Measurements from ENCODE around the gene DAPK3.

DNA sequence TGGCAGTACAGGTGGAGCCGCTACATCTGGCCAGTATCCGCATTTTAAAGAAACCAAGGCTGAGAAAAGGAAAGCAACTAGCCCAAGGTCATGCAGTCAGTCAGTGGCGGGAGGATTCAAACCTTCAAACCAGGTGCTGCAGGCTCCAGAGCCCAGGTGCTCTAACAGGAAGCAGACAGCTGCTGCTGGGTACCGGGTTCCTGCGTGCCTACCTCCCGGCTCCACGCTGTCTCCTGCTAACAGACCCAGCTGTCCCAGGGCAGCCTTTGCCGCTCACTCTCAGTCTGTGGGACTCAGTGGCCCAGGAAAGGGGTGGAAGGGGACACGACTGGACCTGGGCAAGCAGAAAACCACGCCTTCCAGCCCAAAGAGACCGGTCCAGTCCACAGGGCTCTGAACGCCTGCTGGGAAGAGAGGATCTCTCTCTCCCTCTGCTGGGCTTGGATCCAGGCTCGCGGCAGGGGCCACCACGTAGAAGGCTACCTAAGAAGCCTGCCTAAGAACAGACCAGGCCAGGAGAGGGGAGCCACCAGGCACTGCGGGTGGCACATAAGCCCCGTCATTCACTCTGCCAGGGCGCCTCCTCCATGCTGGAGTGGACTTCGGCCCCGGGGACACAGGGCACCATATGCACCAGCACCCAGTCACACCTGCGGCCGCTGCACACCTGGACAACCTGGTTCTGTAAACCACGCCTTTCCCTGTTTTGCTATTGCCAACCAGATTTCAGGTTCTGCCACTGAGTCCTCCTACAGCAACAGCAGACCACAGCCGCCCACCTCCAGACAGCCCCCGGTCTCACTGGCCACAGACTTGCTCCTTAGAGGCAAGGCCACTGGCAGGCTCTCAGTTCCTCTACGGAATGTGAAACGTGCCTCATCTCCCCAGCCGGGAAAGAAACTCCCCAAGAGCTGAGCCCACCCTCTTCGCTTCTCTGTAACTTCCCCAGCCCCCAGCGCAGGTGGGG, 4.6 kb downstream of the DAPK3 start:
- TF ChIP-seq, protein P1, sequence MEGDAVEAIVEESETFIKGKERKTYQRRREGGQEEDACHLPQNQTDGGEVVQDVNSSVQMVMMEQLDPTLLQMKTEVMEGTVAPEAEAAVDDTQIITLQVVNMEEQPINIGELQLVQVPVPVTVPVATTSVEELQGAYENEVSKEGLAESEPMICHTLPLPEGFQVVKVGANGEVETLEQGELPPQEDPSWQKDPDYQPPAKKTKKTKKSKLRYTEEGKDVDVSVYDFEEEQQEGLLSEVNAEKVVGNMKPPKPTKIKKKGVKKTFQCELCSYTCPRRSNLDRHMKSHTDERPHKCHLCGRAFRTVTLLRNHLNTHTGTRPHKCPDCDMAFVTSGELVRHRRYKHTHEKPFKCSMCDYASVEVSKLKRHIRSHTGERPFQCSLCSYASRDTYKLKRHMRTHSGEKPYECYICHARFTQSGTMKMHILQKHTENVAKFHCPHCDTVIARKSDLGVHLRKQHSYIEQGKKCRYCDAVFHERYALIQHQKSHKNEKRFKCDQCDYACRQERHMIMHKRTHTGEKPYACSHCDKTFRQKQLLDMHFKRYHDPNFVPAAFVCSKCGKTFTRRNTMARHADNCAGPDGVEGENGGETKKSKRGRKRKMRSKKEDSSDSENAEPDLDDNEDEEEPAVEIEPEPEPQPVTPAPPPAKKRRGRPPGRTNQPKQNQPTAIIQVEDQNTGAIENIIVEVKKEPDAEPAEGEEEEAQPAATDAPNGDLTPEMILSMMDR (IDR thresholded peaks at IDR 0.05; ENCODE audit: low read depth, low read length, poor library complexity, severe bottlenecking) = no peak
- no peak for TF ChIP-seq EZH2phosphoT487 (IDR thresholded peaks at IDR 0.05; ENCODE audit: borderline replicate concordance, low read length)

Measured in DOHH2 (cell line).